GM23338 (cell line): Measurements from ENCODE around the gene FRA10AC1. TPM values are rescaled to one million over a fixed set of nuclear protein-coding genes. Genes with fewer than 3 reads are reported as not detected.

Experiments
- ATAC-seq: fragments of 200-7000 bp; cut with Tn5 transposase; 3 replicates; pipeline ENCODE4 v1.9.1; 2020
- DNase-seq: peaks from one replicate; pipeline ENCODE4 v3.0.0-alpha.2; 2015; ENCODE audit warnings: low spot score
- H2AFZ ChIP-seq: fragments of 200-600 bp; sonication (generic); 2 replicates; pipeline ENCODE4 v1.8.0; 2016; ENCODE audit warnings: antibody characterized with exemption, mild to moderate bottlenecking, moderate library complexity
- H3F3A ChIP-seq: fragments of 200-600 bp; sonication (generic); replicated peaks from 2 replicates; pipeline ENCODE4 v1.8.0; 2017; ENCODE audit warnings: antibody characterized with exemption, mixed run types, low read depth
- H3K27ac ChIP-seq: fragments of 200-600 bp; sonication (generic); 2 replicates; pipeline ENCODE4 v1.6.1; 2016; ENCODE audit warnings: low read depth
- H3K27me3 ChIP-seq: fragments of 200-600 bp; sonication (generic); 2 replicates; pipeline ENCODE4 v1.8.0; 2016; ENCODE audit warnings: mild to moderate bottlenecking, mixed run types, moderate library complexity; ENCODE audit not compliant: insufficient read depth
- H3K36me3 ChIP-seq: fragments of 200-600 bp; sonication (generic); 2 replicates; pipeline ENCODE4 v1.8.0; 2016; ENCODE audit warnings: mild to moderate bottlenecking; ENCODE audit not compliant: insufficient read depth
- H3K4me1 ChIP-seq: fragments of 200-600 bp; sonication (generic); 2 replicates; pipeline ENCODE4 v1.8.0; 2016; ENCODE audit warnings: mild to moderate bottlenecking, moderate library complexity; ENCODE audit not compliant: insufficient read depth
- H3K4me2 ChIP-seq: fragments of 200-600 bp; sonication (generic); 2 replicates; pipeline ENCODE4 v1.7.1; 2017; ENCODE audit warnings: mixed run types
- H3K4me3 ChIP-seq: fragments of 200-600 bp; sonication (generic); 2 replicates; pipeline ENCODE4 v1.6.1; 2016; ENCODE audit warnings: mixed run types
- H3K79me2 ChIP-seq: fragments of 200-600 bp; sonication (generic); replicated peaks from 2 replicates; pipeline ENCODE4 v1.8.0; 2017; ENCODE audit warnings: mild to moderate bottlenecking; ENCODE audit not compliant: insufficient read depth
- H3K9me2 ChIP-seq: fragments of 200-600 bp; sonication (generic); 2 replicates; pipeline ENCODE4 v1.8.0; 2017; ENCODE audit not compliant: insufficient read depth
- H4K20me1 ChIP-seq: fragments of 200-600 bp; sonication (generic); replicated peaks from 2 replicates; pipeline ENCODE4 v1.8.0; 2017; ENCODE audit warnings: mild to moderate bottlenecking; ENCODE audit not compliant: insufficient read depth
- H3K27ac Mint-ChIP-seq: 2 replicates; pipeline ENCODE4 v1.8.0; 2020; ENCODE audit warnings: inconsistent platforms, mild to moderate bottlenecking, moderate library complexity, mixed read lengths
- H3K27me3 Mint-ChIP-seq: 3 replicates; pipeline ENCODE4 v1.8.0; 2022; ENCODE audit warnings: low read depth, mild to moderate bottlenecking, moderate library complexity, mixed read lengths, inconsistent platforms; ENCODE audit not compliant: insufficient read depth, poor library complexity
- H3K36me3 Mint-ChIP-seq: 3 replicates; pipeline ENCODE4 v1.8.0; 2021; ENCODE audit warnings: low read depth, mild to moderate bottlenecking, inconsistent platforms, moderate library complexity, mixed read lengths
- H3K4me1 Mint-ChIP-seq: 3 replicates; pipeline ENCODE4 v1.8.0; 2020; ENCODE audit warnings: mild to moderate bottlenecking, inconsistent platforms, mixed read lengths
- H3K4me3 Mint-ChIP-seq: 3 replicates; pipeline ENCODE4 v1.8.0; 2021; ENCODE audit warnings: moderate library complexity, mild to moderate bottlenecking, inconsistent platforms, mixed read lengths
- H3K9me3 Mint-ChIP-seq: 3 replicates; pipeline ENCODE4 v1.8.0; 2020; ENCODE audit warnings: moderate library complexity, mild to moderate bottlenecking, inconsistent platforms, mixed read lengths
- CREB1 ChIP-seq: fragments of 250-450 bp; sonication (Bioruptor Pico); IDR thresholded peaks from 2 replicates; pipeline ENCODE4 v1.5.0; 2020; ENCODE audit warnings: low read depth, mild to moderate bottlenecking, moderate library complexity
- CTCF ChIP-seq, 2 experiments: fragments of 200-600 bp in 1 of 2; sonication (generic) in 1 of 2; conservative IDR thresholded peaks; 2 replicates each; pipeline versions ENCODE4 v1.5.1 to v1.6.1; 2016 to 2017; ENCODE audit warnings: antibody characterized with exemption in 2 of 2, low read depth in 2 of 2, mild to moderate bottlenecking in 2 of 2, moderate library complexity in 1 of 2
- EZH2 ChIP-seq: fragments of 200-600 bp; sonication (generic); IDR thresholded peaks from one replicate; pipeline ENCODE4 v1.8.0; 2017; ENCODE audit warnings: antibody characterized with exemption, mild to moderate bottlenecking, low read depth; ENCODE audit not compliant: unreplicated experiment
- JUNB ChIP-seq: IDR thresholded peaks from one replicate; pipeline ENCODE4 v1.6.1; 2016; ENCODE audit warnings: antibody characterized with exemption; ENCODE audit not compliant: unreplicated experiment
- NANOG ChIP-seq: IDR thresholded peaks from 2 replicates; pipeline ENCODE4 v1.6.1; 2016; ENCODE audit warnings: antibody characterized with exemption, borderline replicate concordance
- ZNF114 ChIP-seq: fragments of 250-450 bp; sonication (Bioruptor Pico); IDR thresholded peaks from 2 replicates; pipeline ENCODE4 v1.5.0; 2020; ENCODE audit warnings: mild to moderate bottlenecking, moderate library complexity
- ZNF331 ChIP-seq: fragments of 250-450 bp; sonication (Bioruptor Pico); IDR thresholded peaks from 2 replicates; pipeline ENCODE4 v1.5.0; 2020; ENCODE audit warnings: low read depth, mild to moderate bottlenecking, moderate library complexity
- ZNF462 ChIP-seq: fragments of 250-450 bp; sonication (Bioruptor Pico); IDR thresholded peaks from 2 replicates; pipeline ENCODE4 v1.5.0; 2020; ENCODE audit warnings: mild to moderate bottlenecking, moderate library complexity
- polyA plus RNA-seq: library from polyadenylated mRNA; unstranded; fragments of >200 nt; fragmentation: Nextera tagmentation; extraction: Ambion mirVana; gene quantifications from 2 replicates; pipeline ENCODE4 v1.2.1, GENCODE V29; 2016
- total RNA-seq: library from RNA; depleted of rRNA; stranded (reverse); fragments of >200 nt; shearing (Covaris generic); gene quantifications from 2 replicates; pipeline ENCODE4 v1.2.3, GENCODE V29; 2014
- TF ChIP-seq, protein P1 (sequence below): IDR thresholded peaks from 2 replicates; pipeline ENCODE4 v1.6.1; 2016; ENCODE audit warnings: antibody characterized with exemption

FRA10AC1 gene
- total and polyA plus RNA-seq, 2 experiments from 2014 or later, result 35.4 to 51.5 TPM

DNA sequence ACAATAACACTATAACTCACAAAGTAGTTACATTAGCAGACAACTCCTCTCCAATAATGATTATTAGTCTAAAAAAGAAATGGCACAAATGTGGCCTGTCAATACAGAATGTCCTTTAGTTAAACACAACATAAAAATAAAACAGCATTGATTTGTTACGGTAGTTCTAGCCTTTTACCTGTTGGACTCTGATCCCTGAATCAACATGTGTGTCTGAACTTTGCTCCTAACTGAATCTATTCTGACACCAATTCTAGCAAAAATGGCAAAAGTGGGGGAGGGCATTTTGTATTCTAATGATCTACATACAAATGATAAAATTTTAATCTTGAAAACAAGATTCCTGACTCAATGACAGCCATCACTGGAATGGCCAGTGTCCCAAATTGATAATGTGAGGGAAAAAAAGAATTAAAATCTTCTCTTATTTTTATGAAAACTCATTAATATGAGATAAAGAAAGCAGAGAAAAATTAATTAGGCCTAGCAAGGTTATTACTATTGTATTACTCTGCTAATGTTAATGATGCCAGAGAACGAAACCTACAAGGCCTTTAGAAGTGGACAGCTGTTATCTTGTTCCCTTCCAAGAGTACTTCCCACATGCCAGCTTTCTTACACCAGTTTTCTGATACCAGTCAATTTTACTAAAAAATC, 30.2 kb downstream of the FRA10AC1 start:
- Histone ChIP-seq H3K36me3 (peaks cover 8% of the 10 kb centered on the region; the same call in 1 of the 2 replicates), H3K4me3 (no peak overlapping the region), H3K79me2 (no peaks in the 10 kb centered on the region), H3K27ac (no peak overlapping the region), H3K4me1 (no peaks in the 10 kb centered on the region), H3K9me2 (no peaks in the 10 kb centered on the region), H2AFZ (no peak overlapping the region), H3K27me3 (no peaks in the 10 kb centered on the region), H4K20me1 (no peaks in the 10 kb centered on the region; the same call in 1 of the 2 replicates), H3K4me2 (no peak overlapping the region), H3F3A (no peaks in the 10 kb centered on the region)
- Mint-ChIP-seq H3K27ac (no peak overlapping the region), H3K4me3 (no peak overlapping the region), H3K4me1 (no peaks in the 10 kb centered on the region), H3K36me3 (peaks cover 19% of the 10 kb centered on the region; the same call in 2 of the 3 replicates), H3K27me3 (no peaks in the 10 kb centered on the region), H3K9me3 (no peaks in the 10 kb centered on the region)
- TF ChIP-seq CREB1 (CRISPR knock-in tag) (no peak), ZNF331 (CRISPR knock-in tag) (no peak), CTCF (conservative IDR thresholded peaks at IDR 0.05; ENCODE audit: low read depth in 2 of 2) (no peak), EZH2 (no peak), ZNF462 (CRISPR knock-in tag) (no peak), ZNF114 (CRISPR knock-in tag) (no peak), NANOG (no peak), JUNB (no peak)
- TF ChIP-seq, protein P1, sequence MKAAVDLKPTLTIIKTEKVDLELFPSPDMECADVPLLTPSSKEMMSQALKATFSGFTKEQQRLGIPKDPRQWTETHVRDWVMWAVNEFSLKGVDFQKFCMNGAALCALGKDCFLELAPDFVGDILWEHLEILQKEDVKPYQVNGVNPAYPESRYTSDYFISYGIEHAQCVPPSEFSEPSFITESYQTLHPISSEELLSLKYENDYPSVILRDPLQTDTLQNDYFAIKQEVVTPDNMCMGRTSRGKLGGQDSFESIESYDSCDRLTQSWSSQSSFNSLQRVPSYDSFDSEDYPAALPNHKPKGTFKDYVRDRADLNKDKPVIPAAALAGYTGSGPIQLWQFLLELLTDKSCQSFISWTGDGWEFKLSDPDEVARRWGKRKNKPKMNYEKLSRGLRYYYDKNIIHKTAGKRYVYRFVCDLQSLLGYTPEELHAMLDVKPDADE, result no peak
- ATAC-seq (no peak), DNase-seq (no peak)
